Measurements from ENCODE around the gene GSK3B. TPM values are rescaled to one million over a fixed set of nuclear protein-coding genes. Genes with fewer than 3 reads are reported as not detected.

The GSK3B gene
- total RNA-seq, 1 experiment from 2014 or later: 50.0 TPM

DNA sequence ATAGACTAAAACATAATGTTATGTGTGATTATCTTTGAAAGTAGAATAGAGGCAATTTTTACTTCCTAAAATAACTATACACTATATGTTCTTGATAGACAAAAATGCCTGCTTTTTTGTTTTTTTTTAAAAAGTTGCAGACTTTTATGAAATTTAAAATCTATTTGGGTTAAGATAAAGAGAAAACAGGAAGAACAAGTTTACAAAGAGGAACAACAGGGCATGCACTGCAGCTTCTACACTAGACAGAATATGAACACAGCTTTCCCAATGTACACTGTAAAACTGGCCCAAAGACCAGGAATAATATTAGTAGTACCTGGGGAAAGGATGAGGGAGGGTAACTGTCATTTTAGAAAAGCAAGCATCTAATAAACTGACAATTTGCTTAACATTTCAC, 258.7 kb downstream of the GSK3B start:
- RAD21 ChIA-PET (ENCODE audit: low non-redundant PET in 1 of 2, low total read pairs in 2 of 2, uncharacterized antibody in 2 of 2, unreplicated experiment in 2 of 2): no interaction called here
- DNase-seq (ENCODE audit: low read depth, low spot score) (no peak), ATAC-seq (no peak)
- TF ChIP-seq, protein P1, sequence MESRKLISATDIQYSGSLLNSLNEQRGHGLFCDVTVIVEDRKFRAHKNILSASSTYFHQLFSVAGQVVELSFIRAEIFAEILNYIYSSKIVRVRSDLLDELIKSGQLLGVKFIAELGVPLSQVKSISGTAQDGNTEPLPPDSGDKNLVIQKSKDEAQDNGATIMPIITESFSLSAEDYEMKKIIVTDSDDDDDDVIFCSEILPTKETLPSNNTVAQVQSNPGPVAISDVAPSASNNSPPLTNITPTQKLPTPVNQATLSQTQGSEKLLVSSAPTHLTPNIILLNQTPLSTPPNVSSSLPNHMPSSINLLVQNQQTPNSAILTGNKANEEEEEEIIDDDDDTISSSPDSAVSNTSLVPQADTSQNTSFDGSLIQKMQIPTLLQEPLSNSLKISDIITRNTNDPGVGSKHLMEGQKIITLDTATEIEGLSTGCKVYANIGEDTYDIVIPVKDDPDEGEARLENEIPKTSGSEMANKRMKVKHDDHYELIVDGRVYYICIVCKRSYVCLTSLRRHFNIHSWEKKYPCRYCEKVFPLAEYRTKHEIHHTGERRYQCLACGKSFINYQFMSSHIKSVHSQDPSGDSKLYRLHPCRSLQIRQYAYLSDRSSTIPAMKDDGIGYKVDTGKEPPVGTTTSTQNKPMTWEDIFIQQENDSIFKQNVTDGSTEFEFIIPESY (IDR thresholded peaks at IDR 0.05; ENCODE audit: extremely low read depth, insufficient replicate concordance, low read length): no peak
- TF ChIP-seq TCF7L2 (IDR thresholded peaks at IDR 0.05; ENCODE audit: borderline replicate concordance, extremely low read depth, insufficient read depth, insufficient read length) (no peak), SIN3A (IDR thresholded peaks at IDR 0.05; ENCODE audit: low read depth) (no peak), CEBPB (IDR thresholded peaks at IDR 0.05; ENCODE audit: low read depth) (no peak)
- CTCF ChIA-PET: no interaction called here
- BruUV-seq (replicated peaks): no TSS peak
- no peaks in the 10 kb centered on the region for H3K9me3 ChIP-seq (ENCODE audit: control insufficient read depth in 1 of 2, insufficient read depth in 1 of 2, low read depth in 1 of 2, low read length in 2 of 2)
- H3K4me3 ChIP-seq (replicated peaks in 1 of 2; ENCODE audit: low read depth in 1 of 2, low read length in 2 of 2): no peak overlapping the region
- H3K4me2 ChIP-seq (ENCODE audit: low read length): no peak overlapping the region
- H2AFZ ChIP-seq (ENCODE audit: low read depth, low read length, poor library complexity, severe bottlenecking): no peak overlapping the region
- no peaks in the 10 kb centered on the region for H3K27me3 ChIP-seq (ENCODE audit: insufficient read depth, low read length)
- POLR2A ChIA-PET: no interaction called here
- no peaks in the 10 kb centered on the region for H3K4me1 ChIP-seq (ENCODE audit: control insufficient read depth in 1 of 2, insufficient read depth in 2 of 2, low read length in 2 of 2)
- H3K9ac ChIP-seq (ENCODE audit: low read length): no peak overlapping the region
- H3K27ac ChIP-seq (ENCODE audit: low read depth, low read length): no peak overlapping the region
- intact Hi-C loops (cut with micrococcal nuclease): no loop called here
- no peaks in the 10 kb centered on the region for H3K36me3 ChIP-seq (ENCODE audit: control insufficient read depth in 1 of 2, insufficient read depth in 2 of 2, low read length in 2 of 2)
- no peaks in the 10 kb centered on the region for H3K9me2 ChIP-seq (ENCODE audit: insufficient read depth)
- H3K79me2 ChIP-seq (ENCODE audit: insufficient read depth, low read length): no peaks in the 10 kb centered on the region
- no peaks in the 10 kb centered on the region for H4K20me1 ChIP-seq (ENCODE audit: insufficient read depth)

DNA sequence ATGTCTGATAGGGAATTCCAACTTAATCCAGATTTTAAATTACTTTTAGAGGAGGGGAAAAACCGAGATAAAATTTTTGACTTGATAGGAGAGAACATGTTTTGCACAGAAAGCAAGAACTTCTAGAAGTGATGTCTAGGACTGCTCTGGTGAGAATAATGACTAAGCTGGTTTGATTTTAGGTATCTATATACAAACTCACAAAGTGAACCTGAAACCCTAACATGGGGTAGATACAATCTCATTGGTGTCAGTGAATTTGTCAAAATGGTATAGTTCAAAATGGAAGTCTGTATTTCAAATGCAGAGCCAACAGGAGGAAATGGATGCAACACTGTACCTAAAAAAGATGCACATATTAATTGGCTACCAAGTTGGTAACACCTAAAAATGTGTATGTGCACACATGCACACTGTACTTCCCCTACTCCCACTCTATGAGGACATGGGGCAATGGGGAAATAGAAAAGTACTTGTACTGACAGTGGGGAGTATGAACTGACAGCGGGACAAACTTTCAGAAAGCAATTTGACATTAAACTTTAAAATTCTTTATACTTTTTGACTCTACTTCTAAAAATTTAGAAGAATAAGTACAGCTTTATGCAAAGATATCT, 259.4 kb downstream of the GSK3B start:
- no peaks in the 10 kb centered on the region for H3K4me1 ChIP-seq (ENCODE audit: control insufficient read depth in 1 of 2, insufficient read depth in 2 of 2, low read length in 2 of 2)
- H3K36me3 ChIP-seq (ENCODE audit: control insufficient read depth in 1 of 2, insufficient read depth in 2 of 2, low read length in 2 of 2): no peaks in the 10 kb centered on the region
- intact Hi-C loops (cut with micrococcal nuclease): no loop called here
- H3K9me3 ChIP-seq (ENCODE audit: control insufficient read depth in 1 of 2, insufficient read depth in 1 of 2, low read depth in 1 of 2, low read length in 2 of 2): no peaks in the 10 kb centered on the region
- H4K20me1 ChIP-seq (ENCODE audit: insufficient read depth): no peaks in the 10 kb centered on the region
- no peak overlapping the region for H3K4me2 ChIP-seq (ENCODE audit: low read length)
- TF ChIP-seq, protein P2, sequence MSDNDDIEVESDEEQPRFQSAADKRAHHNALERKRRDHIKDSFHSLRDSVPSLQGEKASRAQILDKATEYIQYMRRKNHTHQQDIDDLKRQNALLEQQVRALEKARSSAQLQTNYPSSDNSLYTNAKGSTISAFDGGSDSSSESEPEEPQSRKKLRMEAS (IDR thresholded peaks at IDR 0.05): no peak
- TF ChIP-seq, protein P1 (IDR thresholded peaks at IDR 0.05; ENCODE audit: extremely low read depth, insufficient replicate concordance, low read length): no peak
- no peak for TF ChIP-seq TCF7L2 (IDR thresholded peaks at IDR 0.05; ENCODE audit: borderline replicate concordance, extremely low read depth, insufficient read depth, insufficient read length)
- no peak for TF ChIP-seq YY1 (IDR thresholded peaks at IDR 0.05; ENCODE audit: extremely low read depth, insufficient replicate concordance, low read depth, low read length)
- TF ChIP-seq POLR2AphosphoS5 (IDR thresholded peaks at IDR 0.05; ENCODE audit: low read depth, low read length): no peak
- TF ChIP-seq EZH2 (IDR thresholded peaks at IDR 0.05): no peak
- no peak for TF ChIP-seq FOSL1 (IDR thresholded peaks at IDR 0.05; ENCODE audit: low read depth)
- no peaks in the 10 kb centered on the region for H3K79me2 ChIP-seq (ENCODE audit: insufficient read depth, low read length)
- H3K9ac ChIP-seq (ENCODE audit: low read length): no peak overlapping the region
- H2AFZ ChIP-seq (ENCODE audit: low read depth, low read length, poor library complexity, severe bottlenecking): no peak overlapping the region
- POLR2A ChIA-PET: no interaction called here
- no peak overlapping the region for H3K4me3 ChIP-seq (replicated peaks in 1 of 2; ENCODE audit: low read depth in 1 of 2, low read length in 2 of 2)
- CTCF ChIA-PET: no interaction called here
- ATAC-seq: no peak
- H3K27me3 ChIP-seq (ENCODE audit: insufficient read depth, low read length): no peaks in the 10 kb centered on the region
- H3K9me2 ChIP-seq (ENCODE audit: insufficient read depth): no peaks in the 10 kb centered on the region
- no TSS peak for BruUV-seq (replicated peaks)
- RAD21 ChIA-PET (ENCODE audit: low non-redundant PET in 1 of 2, low total read pairs in 2 of 2, uncharacterized antibody in 2 of 2, unreplicated experiment in 2 of 2): no interaction called here
- DNase-seq (ENCODE audit: low read depth, low spot score): no peak
- no peak overlapping the region for H3K27ac ChIP-seq (ENCODE audit: low read depth, low read length)

Data from HCT116 (cell line).